GM12874 (cell line): Measurements from ENCODE around the gene KAZALD1.

ENCODE experiments used
- TF ChIP-seq, protein P1 (sequence below): IDR thresholded peaks from 2 replicates; pipeline ENCODE4 v1.5.1; 2011; ENCODE audit warnings: low read depth, mild to moderate bottlenecking, control low read depth, low read length, moderate library complexity; ENCODE audit not compliant: insufficient read depth

KAZALD1 gene

DNA sequence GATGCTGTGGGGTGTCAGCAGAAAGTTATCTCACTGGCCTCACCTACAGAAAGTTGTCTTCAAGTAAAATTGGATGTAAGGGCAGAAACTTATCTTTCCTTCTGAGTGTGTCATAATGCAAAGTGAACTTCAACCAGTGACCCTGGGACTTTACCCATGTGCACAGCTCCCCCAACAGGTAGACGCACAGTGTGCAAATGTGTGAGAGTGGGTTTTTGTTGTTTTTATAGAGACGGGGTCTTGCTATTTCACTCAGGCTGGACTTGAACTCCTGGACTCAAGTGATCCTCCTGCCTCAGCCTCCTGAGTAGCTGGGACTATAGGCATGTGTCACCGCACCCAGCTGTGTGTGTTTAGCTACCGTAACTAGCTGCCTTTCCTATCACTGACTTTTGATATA, 6.4 kb upstream of the KAZALD1 start:
- TF ChIP-seq, protein P1, sequence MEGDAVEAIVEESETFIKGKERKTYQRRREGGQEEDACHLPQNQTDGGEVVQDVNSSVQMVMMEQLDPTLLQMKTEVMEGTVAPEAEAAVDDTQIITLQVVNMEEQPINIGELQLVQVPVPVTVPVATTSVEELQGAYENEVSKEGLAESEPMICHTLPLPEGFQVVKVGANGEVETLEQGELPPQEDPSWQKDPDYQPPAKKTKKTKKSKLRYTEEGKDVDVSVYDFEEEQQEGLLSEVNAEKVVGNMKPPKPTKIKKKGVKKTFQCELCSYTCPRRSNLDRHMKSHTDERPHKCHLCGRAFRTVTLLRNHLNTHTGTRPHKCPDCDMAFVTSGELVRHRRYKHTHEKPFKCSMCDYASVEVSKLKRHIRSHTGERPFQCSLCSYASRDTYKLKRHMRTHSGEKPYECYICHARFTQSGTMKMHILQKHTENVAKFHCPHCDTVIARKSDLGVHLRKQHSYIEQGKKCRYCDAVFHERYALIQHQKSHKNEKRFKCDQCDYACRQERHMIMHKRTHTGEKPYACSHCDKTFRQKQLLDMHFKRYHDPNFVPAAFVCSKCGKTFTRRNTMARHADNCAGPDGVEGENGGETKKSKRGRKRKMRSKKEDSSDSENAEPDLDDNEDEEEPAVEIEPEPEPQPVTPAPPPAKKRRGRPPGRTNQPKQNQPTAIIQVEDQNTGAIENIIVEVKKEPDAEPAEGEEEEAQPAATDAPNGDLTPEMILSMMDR: peak; percentile 17; the same call in 1 of the 2 replicates

DNA sequence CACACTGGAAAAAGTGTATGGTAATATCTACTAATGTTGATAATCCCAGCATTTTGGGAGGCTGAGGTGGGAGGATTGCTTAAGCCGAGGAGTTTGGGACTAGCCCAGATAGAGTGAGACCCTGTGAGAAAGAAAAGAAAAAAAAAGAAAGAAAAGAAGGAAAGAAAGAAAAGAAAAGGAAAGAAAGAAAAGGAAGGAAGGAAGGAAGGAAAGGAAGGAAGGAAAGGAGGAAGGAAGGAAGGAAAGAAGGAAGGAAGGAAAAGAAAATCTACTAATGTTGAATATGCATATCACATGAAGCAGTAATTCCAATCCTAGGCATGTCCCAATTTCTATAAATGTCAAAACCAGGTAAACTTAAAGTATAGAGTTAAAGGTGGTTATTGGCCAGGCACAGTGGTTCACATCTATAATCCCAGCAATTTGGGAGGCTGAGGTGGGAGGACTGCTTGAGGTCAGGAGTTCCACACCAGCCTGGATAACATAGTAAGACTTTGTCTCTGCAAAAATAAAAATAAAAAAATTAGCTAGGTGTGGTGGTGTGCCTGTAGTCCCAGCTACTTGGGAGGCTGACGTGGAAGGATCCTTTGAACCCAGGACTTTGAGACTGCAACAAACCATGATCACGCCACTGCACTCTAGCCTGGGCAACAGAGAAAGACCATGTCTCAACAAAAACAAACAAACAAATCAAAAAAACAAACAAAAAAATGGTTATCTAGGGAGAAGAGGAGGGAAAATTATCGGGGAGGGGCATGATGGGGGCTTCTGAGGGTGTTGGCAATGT, 5.2 kb upstream of the KAZALD1 start:
- TF ChIP-seq, protein P1: no peak

DNA sequence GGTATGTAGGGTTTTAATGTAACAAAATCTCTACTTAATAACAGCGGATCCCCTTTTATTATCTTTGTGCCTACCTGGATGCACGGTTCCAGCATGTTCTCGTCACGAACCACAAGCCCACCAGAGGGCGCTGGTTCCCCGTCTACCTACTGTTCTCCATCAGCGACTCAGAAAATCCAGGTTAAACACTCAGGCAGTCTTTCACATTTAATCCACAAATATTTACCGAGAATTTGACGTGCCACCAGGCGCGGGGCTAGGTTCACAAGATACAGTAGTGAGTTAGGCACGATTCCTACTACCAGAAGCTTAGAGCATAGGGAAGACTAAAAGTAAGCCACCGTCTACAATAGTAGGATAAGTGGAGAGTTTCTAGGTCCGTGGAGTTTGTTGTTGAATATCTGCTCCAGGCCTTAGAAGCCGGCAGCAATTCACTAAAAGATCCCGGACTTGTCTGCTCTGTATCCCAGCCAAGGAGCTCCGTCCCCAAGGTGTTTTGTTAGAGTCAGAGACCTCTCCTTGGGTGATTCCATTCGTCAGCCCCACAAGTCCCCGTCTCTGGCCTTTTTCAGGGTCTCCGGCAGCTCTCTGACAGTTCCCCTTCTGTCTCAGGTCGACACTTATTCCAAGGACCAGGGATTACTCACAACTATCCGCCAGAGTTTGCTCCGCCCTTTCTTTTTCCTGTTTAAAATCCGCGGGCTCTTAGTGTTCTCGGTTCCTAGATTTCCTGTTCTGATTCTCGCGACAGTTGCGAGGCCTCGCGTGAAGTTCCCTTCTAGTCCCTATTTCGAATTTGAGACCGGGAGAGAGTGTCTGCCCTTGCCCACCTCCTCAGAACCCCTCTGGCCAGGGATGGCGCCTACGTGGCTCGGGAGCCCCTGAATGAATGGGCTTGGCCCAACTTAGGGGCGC, 1.5 kb upstream of the KAZALD1 start:
- TF ChIP-seq, protein P1: peak; percentile 78

GRCh38 chr10:101060951-101061623, 702 bp upstream of the KAZALD1 start:
- TF ChIP-seq, protein P1: no peak

- TF ChIP-seq, protein P1: peak; percentile 82
Measured at GRCh38 chr10:101062232-101063049, 652 bp downstream of the KAZALD1 start.

DNA sequence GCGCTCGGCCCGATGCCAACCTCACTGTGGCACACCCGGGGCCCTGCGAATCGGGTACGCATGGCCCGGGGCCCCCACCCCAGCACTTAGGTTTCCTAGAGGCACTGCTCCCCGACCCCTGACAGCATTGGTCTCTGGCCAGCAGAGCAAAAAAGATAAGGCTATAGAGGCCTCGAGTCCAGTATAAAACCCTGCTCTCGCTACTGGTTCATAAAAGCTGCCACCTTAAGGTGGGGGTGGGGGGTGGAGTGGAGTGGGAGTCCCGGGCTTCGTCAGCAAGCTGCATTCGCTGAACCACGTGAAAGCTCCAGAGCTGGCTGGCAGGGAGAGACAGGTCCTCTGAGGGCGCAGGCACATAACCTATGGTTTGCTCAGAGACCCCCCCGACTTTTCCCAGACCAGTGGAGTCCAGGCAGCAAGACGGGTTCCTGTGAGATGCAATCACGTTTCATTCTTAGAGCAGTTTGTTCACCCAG, 1.3 kb downstream of the KAZALD1 start:
- TF ChIP-seq, protein P1: no peak
